HL-60/S4 treated with retinoic acid at 250 ng/mL for 4 days and 3 days (cell line): ENCODE data around the gene RSPH6A.

ENCODE experiments used
- in situ Hi-C: fragments of 300-500 bp; cut with MboI; formaldehyde crosslinking; loops from 2 replicates; pipeline ENCODE4 v1.7.0; 2022; ENCODE audit warnings: low sequenced_read_pairs

Gene RSPH6A

GRCh38 chr19:45781214-45782161, 33.6 kb downstream of the RSPH6A start:
- in situ Hi-C loops = no loop called here

GRCh38 chr19:45780448-45781213, 34.5 kb downstream of the RSPH6A start:
- in situ Hi-C loops = no loop called here

GRCh38 chr19:45780146-45780447, 35.0 kb downstream of the RSPH6A start:
- in situ Hi-C loops = no loop called here

- in situ Hi-C loops = no loop called here
Observed at GRCh38 chr19:45779231-45780145, 35.6 kb downstream of the RSPH6A start.

- in situ Hi-C loops = no loop called here
Observed at GRCh38 chr19:45778010-45778661, 37.0 kb downstream of the RSPH6A start.

- in situ Hi-C loops = no loop called here
Observed at GRCh38 chr19:45777395-45777961, 37.6 kb downstream of the RSPH6A start.

- in situ Hi-C loops = no loop called here
Observed at GRCh38 chr19:45774765-45775164, 40.3 kb downstream of the RSPH6A start.

GRCh38 chr19:45773384-45773783, 41.7 kb downstream of the RSPH6A start:
- in situ Hi-C loops = no loop called here

GRCh38 chr19:45772912-45773311, 42.2 kb downstream of the RSPH6A start:
- in situ Hi-C loops = no loop called here

- in situ Hi-C loops = no loop called here
Observed at GRCh38 chr19:45772130-45772840, 42.8 kb downstream of the RSPH6A start.

GRCh38 chr19:45771311-45771933, 43.7 kb downstream of the RSPH6A start:
- in situ Hi-C loops = no loop called here

GRCh38 chr19:45770192-45771101, 44.7 kb downstream of the RSPH6A start:
- in situ Hi-C loops = no loop called here

- in situ Hi-C loops = no loop called here
Observed at GRCh38 chr19:45769821-45770191, 45.3 kb downstream of the RSPH6A start.

- in situ Hi-C loops = no loop called here
Observed at GRCh38 chr19:45768984-45769782, 45.9 kb downstream of the RSPH6A start, which contains the start of gene SIX5. Gene SIX5, minus strand, starts transcription at chr19:45769252. Its CDS starts 408 bp downstream, at chr19:45768844.

GRCh38 chr19:45768655-45768983, 46.5 kb downstream of the RSPH6A start:
- in situ Hi-C loops = no loop called here

- in situ Hi-C loops = no loop called here
Observed at GRCh38 chr19:45767881-45768654, 47.0 kb downstream of the RSPH6A start.
